NOMO-1 (cell line): ENCODE data around the gene MST1.

ENCODE experiments used
- DNase-seq, 2 experiments: peaks; one replicate each; lab custom pipeline; 2025; ENCODE audit not compliant: unreplicated experiment in 2 of 2; lab: John Stamatoyannopoulos, UW

Gene MST1

GRCh38 chr3:49680493-49681231, 8.6 kb downstream of the MST1 start:
- DNase-seq, result no peak

GRCh38 chr3:49675912-49676311, 13.4 kb downstream of the MST1 start:
- no peak for DNase-seq

- no peak for DNase-seq
Observed at GRCh38 chr3:49674497-49674983, 14.7 kb downstream of the MST1 start.

GRCh38 chr3:49673715-49674496, 15.4 kb downstream of the MST1 start, which contains the start of gene APEH:
Gene APEH (plus strand): TSS chr3:49674351. CDS start chr3:49674402, 51 bp downstream.
- DNase-seq, result no peak

GRCh38 chr3:49673121-49673714, 16.1 kb downstream of the MST1 start:
- DNase-seq, result no peak

GRCh38 chr3:49671291-49672288, 17.7 kb downstream of the MST1 start:
- DNase-seq, result no peak

GRCh38 chr3:49670940-49671290, 18.4 kb downstream of the MST1 start:
- no peak for DNase-seq

GRCh38 chr3:49669352-49669751, 19.9 kb downstream of the MST1 start:
- DNase-seq, result no peak

GRCh38 chr3:49668861-49669260, 20.4 kb downstream of the MST1 start:
- no peak for DNase-seq

GRCh38 chr3:49668414-49668797, 20.9 kb downstream of the MST1 start:
- peak in 1 of 2 experiments; percentile 2 for DNase-seq

- DNase-seq, result no peak
Observed at GRCh38 chr3:49667701-49668413, 21.4 kb downstream of the MST1 start.

- DNase-seq, result no peak
Observed at GRCh38 chr3:49666592-49666991, 22.7 kb downstream of the MST1 start.

GRCh38 chr3:49665822-49666519, 23.3 kb downstream of the MST1 start:
- DNase-seq, result peak in 1 of 2 experiments; percentile 1

GRCh38 chr3:49664300-49664699, 25.0 kb downstream of the MST1 start:
- no peak for DNase-seq

- DNase-seq, result no peak
Observed at GRCh38 chr3:49663831-49664230, 25.4 kb downstream of the MST1 start.

- no peak for DNase-seq
Observed at GRCh38 chr3:49662720-49663413, 26.4 kb downstream of the MST1 start.

GRCh38 chr3:49662021-49662420, 27.3 kb downstream of the MST1 start:
- DNase-seq, result no peak

- DNase-seq, result no peak
Observed at GRCh38 chr3:49661281-49661680, 28.0 kb downstream of the MST1 start.

GRCh38 chr3:49659756-49660155, 29.5 kb downstream of the MST1 start:
- no peak for DNase-seq
